Endothelial cell (in vitro differentiated cells): Measurements from ENCODE around the gene RAB34. TPM values are rescaled to one million over a fixed set of nuclear protein-coding genes. Genes with fewer than 3 reads are reported as not detected.
A peak's percentile ranks its signal among the peaks of the same experiment; 100 is the strongest.

Experiments
- DNase-seq: peaks from one replicate; pipeline ENCODE4 v3.0.0; 2021; ENCODE audit warnings: low spot score
- H3K27ac Mint-ChIP-seq: one replicate; pipeline ENCODE4 v1.8.0; 2021; ENCODE audit warnings: mixed read lengths, inconsistent platforms; ENCODE audit not compliant: unreplicated experiment
- H3K27me3 Mint-ChIP-seq: one replicate; pipeline ENCODE4 v1.8.0; 2021; ENCODE audit warnings: mild to moderate bottlenecking, moderate library complexity, mixed read lengths, inconsistent platforms; ENCODE audit not compliant: unreplicated experiment
- H3K36me3 Mint-ChIP-seq: one replicate; pipeline ENCODE4 v1.8.0; 2021; ENCODE audit warnings: mild to moderate bottlenecking, low read depth, mixed read lengths, inconsistent platforms; ENCODE audit not compliant: unreplicated experiment
- H3K4me1 Mint-ChIP-seq: one replicate; pipeline ENCODE4 v1.8.0; 2021; ENCODE audit warnings: mild to moderate bottlenecking, mixed read lengths, inconsistent platforms; ENCODE audit not compliant: unreplicated experiment
- H3K4me3 Mint-ChIP-seq: one replicate; pipeline ENCODE4 v1.8.0; 2021; ENCODE audit warnings: mild to moderate bottlenecking, mixed read lengths, inconsistent platforms; ENCODE audit not compliant: unreplicated experiment
- H3K9me3 Mint-ChIP-seq: one replicate; pipeline ENCODE4 v1.8.0; 2021; ENCODE audit warnings: mixed read lengths, inconsistent platforms; ENCODE audit not compliant: unreplicated experiment
- CTCF ChIP-seq: fragments of 200-600 bp; sonication (generic); IDR thresholded peaks from one replicate; pipeline ENCODE4 v1.5.0; 2021; ENCODE audit warnings: antibody characterized with exemption; ENCODE audit not compliant: unreplicated experiment
- total RNA-seq: library from RNA; stranded (reverse); fragmentation: NEBNext Ultra II Directional; extraction: Animal tissue kit (Norgen Biotek cat#: 25700); gene quantifications from one replicate; pipeline ENCODE4 v1.2.1, GENCODE V29; 2021; ENCODE audit not compliant: unreplicated experiment

The RAB34 gene
- total RNA-seq, 1 donor from 2014 or later: 72.0 TPM

DNA sequence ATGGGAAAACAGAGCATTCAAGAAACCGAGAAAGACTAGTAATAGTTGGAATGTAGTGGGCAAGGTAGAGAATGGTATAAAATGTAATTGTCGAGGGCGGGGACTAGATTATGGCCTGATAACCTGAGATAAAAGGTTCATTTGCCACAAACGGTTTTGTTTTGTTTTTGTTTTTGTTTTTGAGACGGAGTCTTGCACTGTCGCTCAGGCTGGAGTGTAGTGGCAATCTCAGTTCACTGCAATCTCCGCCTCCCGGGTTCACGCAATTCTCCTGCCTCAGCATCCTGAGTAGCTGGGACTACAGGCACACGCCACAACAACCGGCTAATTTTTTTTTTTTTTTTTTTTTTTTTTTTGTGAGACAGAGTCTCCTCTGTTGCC, 12.3 kb upstream of the RAB34 start:
- Mint-ChIP-seq H3K4me3 (peak overlapping the region; percentile 72), H3K36me3 (peaks cover 6% of the 10 kb centered on the region), H3K9me3 (no peaks in the 10 kb centered on the region), H3K4me1 (peaks cover 7% of the 10 kb centered on the region), H3K27ac (peak overlapping the region; percentile 20), H3K27me3 (peaks cover 22% of the 10 kb centered on the region)
- TF ChIP-seq CTCF: no peak
- no peak for DNase-seq

DNA sequence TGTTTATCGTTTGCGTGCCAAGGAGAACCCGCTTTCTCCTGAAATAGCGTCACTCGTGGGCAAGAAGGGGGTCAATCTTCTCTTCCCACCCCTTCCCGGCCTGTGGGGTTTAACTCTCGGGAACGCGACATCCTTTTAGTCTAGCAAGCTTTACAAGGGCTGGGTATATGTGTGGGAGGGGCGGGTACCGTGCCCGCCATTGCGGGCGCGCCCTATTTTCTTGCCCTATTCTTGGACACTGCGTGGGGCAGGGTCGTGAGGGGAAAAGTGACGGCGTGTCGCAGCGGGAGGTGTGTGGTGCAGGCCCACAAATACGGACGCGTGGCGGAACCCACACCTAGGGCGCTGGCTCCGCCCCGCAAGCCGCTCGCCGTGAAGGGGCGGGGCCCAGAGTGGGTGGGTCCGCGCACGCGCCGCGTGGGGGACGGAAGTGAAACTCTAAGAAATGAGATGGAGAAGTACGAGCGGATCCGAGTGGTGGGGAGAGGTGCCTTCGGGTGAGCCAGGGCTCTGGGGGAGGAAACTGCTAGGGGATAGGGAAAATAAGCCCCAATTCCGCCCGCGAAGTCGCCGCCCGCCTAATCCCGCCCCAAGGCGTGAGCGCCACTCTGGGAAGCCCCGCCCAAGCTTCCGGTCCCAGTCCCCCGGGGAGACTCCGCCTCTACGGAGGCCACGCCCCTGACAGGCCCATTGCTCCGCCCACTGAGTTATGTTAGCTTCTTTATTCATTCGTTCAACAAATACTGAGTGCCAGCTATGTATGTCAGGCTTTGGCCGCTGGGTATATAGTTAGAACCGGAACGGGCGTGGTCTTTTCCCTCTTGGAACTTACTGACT, 10.9 kb upstream of the RAB34 start, which contains the start of gene NEK8:
NEK8 (plus strand) TSS at position 425 of the 837 bp plus-strand sequence; CDS start at position 451, 26 bp downstream.
- peak; percentile 94 for DNase-seq

DNA sequence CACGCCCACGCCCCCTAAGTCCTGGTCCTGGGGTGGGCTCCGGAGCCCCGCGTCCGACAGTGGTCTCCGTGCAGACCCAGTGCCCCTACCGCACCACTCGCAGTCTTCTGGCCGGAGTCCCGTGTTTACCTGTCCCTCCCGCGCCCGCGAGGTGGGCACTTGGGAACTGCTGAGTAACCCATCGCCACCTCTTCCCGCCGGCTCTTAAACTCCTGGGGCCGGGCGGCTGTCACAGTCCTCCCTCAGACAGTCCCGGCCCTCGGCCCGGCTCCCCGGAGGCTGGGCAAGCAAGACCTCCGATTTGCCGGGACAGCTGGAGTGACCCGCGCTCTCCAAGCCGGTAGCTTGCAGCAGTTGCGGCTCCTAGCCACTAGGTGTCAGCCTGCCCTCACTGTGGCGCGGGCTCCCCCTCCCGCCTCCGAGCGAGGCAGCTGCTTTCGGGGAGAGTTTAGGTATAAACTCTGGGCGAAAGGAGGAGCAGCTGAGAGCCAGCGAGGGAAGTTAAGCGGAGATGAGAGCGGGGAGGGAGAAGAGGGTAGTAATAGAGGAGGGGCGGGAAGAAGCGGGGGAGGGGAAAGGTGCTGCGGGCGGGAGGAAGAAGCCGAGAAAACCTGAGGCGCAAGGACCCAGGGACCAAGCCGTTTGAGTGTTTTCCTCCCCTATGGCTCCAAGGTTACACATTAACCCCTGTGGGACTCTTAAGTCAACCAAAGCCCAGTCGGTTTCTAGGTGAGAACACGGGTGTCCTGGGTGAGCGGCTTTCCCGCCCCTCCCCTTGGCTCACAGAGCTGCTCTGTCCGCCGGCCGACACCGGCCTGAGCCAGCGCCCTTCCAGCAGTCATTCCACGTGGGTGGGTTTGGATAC, 9.2 kb upstream of the RAB34 start:
- H3K27ac Mint-ChIP-seq: no peak overlapping the region
- peak; percentile 98 for DNase-seq
- H3K36me3 Mint-ChIP-seq: peaks cover 28% of the 10 kb centered on the region
- peaks cover 21% of the 10 kb centered on the region for H3K4me1 Mint-ChIP-seq
- TF ChIP-seq CTCF: peak; percentile 94
- H3K27me3 Mint-ChIP-seq: peaks cover 21% of the 10 kb centered on the region
- peak overlapping the region; percentile 93 for H3K4me3 Mint-ChIP-seq
- H3K9me3 Mint-ChIP-seq: no peaks in the 10 kb centered on the region

More for the DNA sequence above, 10.9 kb upstream of the RAB34 start, which contains the start of gene NEK8:
- Mint-ChIP-seq H3K4me1 (peaks cover 16% of the 10 kb centered on the region), H3K27me3 (peaks cover 21% of the 10 kb centered on the region), H3K36me3 (peaks cover 18% of the 10 kb centered on the region), H3K4me3 (peak within 1 kb of the TSS; percentile 93), H3K27ac (peak within 1 kb of the TSS; percentile 61), H3K9me3 (no peaks in the 10 kb centered on the region)
- no peak for TF ChIP-seq CTCF

- H3K4me3 Mint-ChIP-seq: peak within 1 kb of the TSS; percentile 93
- no peak for DNase-seq
- no peaks in the 10 kb centered on the region for H3K9me3 Mint-ChIP-seq
- H3K36me3 Mint-ChIP-seq: peaks cover 31% of the 10 kb centered on the region
- H3K27ac Mint-ChIP-seq: peak within 1 kb of the TSS; percentile 76
- no peak for TF ChIP-seq CTCF
- H3K27me3 Mint-ChIP-seq: peaks cover 22% of the 10 kb centered on the region
- peaks cover 24% of the 10 kb centered on the region for H3K4me1 Mint-ChIP-seq
Observed at GRCh38 chr17:28726226-28726626, 8.6 kb upstream of the RAB34 start, which contains the start of gene TLCD1. TLCD1 (minus strand) TSS chr17:28726233; CDS start chr17:28726097, 136 bp downstream.
